Mucosa of descending colon (tissue), 3 donors: ENCODE data around the gene LENG9. TPM values are rescaled to one million over a fixed set of nuclear protein-coding genes. Genes with fewer than 3 reads are reported as not detected.

Experiments used
- ATAC-seq: fragments of 200-7000 bp; cut with Tn5 transposase; one replicate; pipeline ENCODE4 v1.9.1; 2020; ENCODE audit warnings: mild to moderate bottlenecking, moderate library complexity
- DNase-seq, 3 donors: peaks; one replicate each; pipeline ENCODE4 v3.0.0-alpha.2; 2020
- H3K36me3 ChIP-seq: fragments of 200-600 bp; one replicate; pipeline ENCODE4 v1.8.0; 2021; ENCODE audit warnings: low read depth, mild to moderate bottlenecking
- H3K4me1 ChIP-seq: fragments of 200-600 bp; one replicate; pipeline ENCODE4 v1.8.0; 2021; ENCODE audit warnings: low read depth, mild to moderate bottlenecking
- H3K4me3 ChIP-seq: fragments of 200-600 bp; one replicate; pipeline ENCODE4 v1.8.0; 2021; ENCODE audit warnings: mild to moderate bottlenecking
- H3K9me3 ChIP-seq: fragments of 200-600 bp; one replicate; pipeline ENCODE4 v1.8.0; 2021; ENCODE audit warnings: mild to moderate bottlenecking
- intact Hi-C, 2 donors: fragments of 100-400 bp; cut with DNase I in 1 of 2; cut with micrococcal nuclease in 1 of 2; formaldehyde crosslinking; loops; one replicate each; pipeline versions ENCODE4 v1.11.0 to v1.11.1; 2022; cut with DNase I, micrococcal nuclease
- total RNA-seq, 3 donors: library from RNA; stranded (reverse); fragmentation: NEBNext Ultra II Directional in 2 of 3; extraction: Animal tissue kit (Norgen Biotek cat#: 25700) in 2 of 3; gene quantifications; one replicate each; pipeline versions ENCODE4 v1.2.1 to v1.2.4, GENCODE V29; 2021 to 2023
- TF ChIP-seq, protein P1 (sequence below): fragments of 200-600 bp; IDR thresholded peaks from one replicate; pipeline ENCODE4 v1.8.0; 2022; ENCODE audit warnings: antibody characterized with exemption, mild to moderate bottlenecking
- donor health status: DM: no; HTN: no; CAD: no; lungs with moderate emphysema.
- donor health status: DM: no; HTN: no; CAD: no.
- donor health status: DM: no; HTN: yes; CAD: no.

The LENG9 gene
- total RNA-seq, 3 donors from 2014 or later: 9.2 to 21.6 (median 20.9) TPM

DNA sequence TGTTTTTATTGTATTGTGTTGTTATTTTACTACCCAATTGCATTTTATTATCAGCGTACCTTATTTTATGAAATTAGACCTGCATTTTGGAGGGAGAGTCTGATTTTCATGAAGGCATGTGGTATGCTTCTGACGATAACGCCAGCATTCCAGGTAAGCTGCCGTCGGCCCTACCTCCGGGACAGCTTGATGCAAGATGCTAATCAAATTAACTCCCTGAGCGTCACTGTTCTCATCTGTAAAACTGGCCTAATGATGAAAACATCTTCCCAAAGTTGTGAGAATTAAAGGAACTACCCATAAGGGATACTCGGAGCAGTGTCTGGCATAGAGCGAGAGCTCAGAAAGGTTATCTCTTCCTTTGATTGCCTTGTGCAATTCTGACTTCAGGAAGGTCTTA, 26.2 kb upstream of the LENG9 start:
- Histone ChIP-seq H3K4me1 (no peaks in the 10 kb centered on the region), H3K9me3 (no peaks in the 10 kb centered on the region), H3K4me3 (no peak overlapping the region), H3K36me3 (no peaks in the 10 kb centered on the region)
- no peak for ATAC-seq
- intact Hi-C loops: no loop called here
- TF ChIP-seq, protein P1, sequence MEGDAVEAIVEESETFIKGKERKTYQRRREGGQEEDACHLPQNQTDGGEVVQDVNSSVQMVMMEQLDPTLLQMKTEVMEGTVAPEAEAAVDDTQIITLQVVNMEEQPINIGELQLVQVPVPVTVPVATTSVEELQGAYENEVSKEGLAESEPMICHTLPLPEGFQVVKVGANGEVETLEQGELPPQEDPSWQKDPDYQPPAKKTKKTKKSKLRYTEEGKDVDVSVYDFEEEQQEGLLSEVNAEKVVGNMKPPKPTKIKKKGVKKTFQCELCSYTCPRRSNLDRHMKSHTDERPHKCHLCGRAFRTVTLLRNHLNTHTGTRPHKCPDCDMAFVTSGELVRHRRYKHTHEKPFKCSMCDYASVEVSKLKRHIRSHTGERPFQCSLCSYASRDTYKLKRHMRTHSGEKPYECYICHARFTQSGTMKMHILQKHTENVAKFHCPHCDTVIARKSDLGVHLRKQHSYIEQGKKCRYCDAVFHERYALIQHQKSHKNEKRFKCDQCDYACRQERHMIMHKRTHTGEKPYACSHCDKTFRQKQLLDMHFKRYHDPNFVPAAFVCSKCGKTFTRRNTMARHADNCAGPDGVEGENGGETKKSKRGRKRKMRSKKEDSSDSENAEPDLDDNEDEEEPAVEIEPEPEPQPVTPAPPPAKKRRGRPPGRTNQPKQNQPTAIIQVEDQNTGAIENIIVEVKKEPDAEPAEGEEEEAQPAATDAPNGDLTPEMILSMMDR: no peak
- DNase-seq: no peak

DNA sequence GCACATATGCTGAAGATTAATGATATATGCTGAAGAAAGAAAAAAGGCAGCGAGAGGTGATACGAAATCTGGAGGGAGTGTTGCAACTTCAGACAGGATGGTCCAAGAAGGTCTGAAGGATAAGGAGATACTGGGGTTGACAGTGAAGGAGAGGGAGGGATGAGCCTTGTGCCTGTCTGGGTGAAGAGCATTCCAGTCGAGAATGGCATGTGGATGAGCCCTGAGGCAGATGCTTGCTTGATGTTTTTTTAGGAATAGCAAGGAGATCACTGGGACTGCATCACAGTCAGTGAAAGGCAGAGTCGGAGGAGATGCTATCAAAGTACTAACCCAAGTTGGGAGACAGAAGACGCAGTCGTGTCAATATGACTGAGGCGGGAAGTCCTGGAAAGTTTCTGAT, 25.8 kb upstream of the LENG9 start:
- Histone ChIP-seq H3K4me1 (no peaks in the 10 kb centered on the region), H3K9me3 (no peaks in the 10 kb centered on the region), H3K4me3 (no peak overlapping the region), H3K36me3 (no peaks in the 10 kb centered on the region)
- TF ChIP-seq, protein P1: no peak
- intact Hi-C loops: no loop called here
- no peak for DNase-seq
- ATAC-seq: no peak

DNA sequence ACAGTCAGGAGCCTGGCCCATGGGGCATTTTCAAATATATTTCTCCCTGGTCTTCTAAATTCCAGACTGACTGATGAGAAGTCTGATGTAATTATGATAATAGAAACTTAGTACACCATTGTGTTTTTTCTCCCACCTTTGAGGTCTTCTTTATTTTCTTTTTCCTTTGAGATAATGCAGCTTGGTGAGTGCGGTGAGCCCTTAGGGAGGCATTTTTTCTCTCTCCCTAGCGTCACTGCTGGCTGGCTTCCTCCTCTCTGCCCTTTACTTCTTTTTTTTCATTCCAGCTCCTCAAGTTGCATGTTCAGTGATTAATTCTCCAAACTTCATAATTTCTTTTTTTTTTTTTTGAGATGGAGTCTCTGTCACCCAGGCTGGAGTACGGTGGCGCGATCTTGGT, 22.3 kb upstream of the LENG9 start:
- TF ChIP-seq, protein P1: no peak
- H3K4me3 ChIP-seq: no peak overlapping the region
- no peak for ATAC-seq
- DNase-seq: no peak
- intact Hi-C loops: no loop called here
- H3K36me3 ChIP-seq: no peaks in the 10 kb centered on the region
- peaks cover 5% of the 10 kb centered on the region for H3K4me1 ChIP-seq
- no peaks in the 10 kb centered on the region for H3K9me3 ChIP-seq

DNA sequence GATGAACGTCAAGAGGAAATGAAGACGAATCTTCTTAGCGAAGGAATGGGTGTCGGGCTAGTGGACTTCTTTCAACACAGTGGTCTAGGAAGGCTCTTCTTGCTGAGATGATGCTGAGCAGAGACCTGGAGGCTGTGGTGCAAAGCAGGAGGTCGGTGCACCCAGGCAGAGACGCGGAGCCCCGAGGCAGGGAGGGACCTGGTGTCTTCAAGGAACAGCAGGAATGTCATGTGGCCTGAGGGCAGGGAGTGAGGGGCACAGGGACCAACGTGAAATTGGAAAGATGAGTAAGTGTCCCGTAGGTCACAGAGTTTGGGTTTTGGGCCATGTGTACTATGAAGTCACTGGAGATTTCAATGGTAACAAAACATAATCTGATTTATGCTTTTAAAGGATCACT, 20.9 kb upstream of the LENG9 start:
- TF ChIP-seq, protein P1: no peak
- intact Hi-C loops: no loop called here
- no peak for DNase-seq
- H3K36me3 ChIP-seq: no peaks in the 10 kb centered on the region
- no peaks in the 10 kb centered on the region for H3K9me3 ChIP-seq
- peaks cover 5% of the 10 kb centered on the region for H3K4me1 ChIP-seq
- no peak overlapping the region for H3K4me3 ChIP-seq
- ATAC-seq: no peak

DNA sequence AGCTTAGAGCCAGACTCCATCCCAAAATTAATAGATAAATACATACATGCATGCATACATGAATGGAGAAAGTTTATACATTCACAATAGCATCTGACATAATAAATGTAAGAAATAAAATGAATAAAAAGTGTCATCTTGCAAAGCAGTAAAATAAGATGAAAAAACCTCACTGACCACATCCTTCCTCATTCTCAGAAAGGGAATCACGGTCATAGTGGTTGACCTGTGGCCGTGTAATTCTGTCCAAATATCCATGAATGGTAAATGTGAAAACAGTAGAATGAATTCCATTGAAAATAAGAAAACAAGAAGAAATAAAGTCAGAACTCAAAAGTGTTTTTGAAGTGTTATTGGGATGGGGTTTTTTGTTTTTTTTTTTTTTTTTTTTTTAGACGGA, 19.3 kb upstream of the LENG9 start:
- no peak overlapping the region for H3K4me3 ChIP-seq
- no peaks in the 10 kb centered on the region for H3K9me3 ChIP-seq
- peaks cover 5% of the 10 kb centered on the region for H3K4me1 ChIP-seq
- ATAC-seq (no peak), DNase-seq (no peak)
- H3K36me3 ChIP-seq: no peaks in the 10 kb centered on the region
- intact Hi-C loops: no loop called here
- TF ChIP-seq, protein P1: no peak

DNA sequence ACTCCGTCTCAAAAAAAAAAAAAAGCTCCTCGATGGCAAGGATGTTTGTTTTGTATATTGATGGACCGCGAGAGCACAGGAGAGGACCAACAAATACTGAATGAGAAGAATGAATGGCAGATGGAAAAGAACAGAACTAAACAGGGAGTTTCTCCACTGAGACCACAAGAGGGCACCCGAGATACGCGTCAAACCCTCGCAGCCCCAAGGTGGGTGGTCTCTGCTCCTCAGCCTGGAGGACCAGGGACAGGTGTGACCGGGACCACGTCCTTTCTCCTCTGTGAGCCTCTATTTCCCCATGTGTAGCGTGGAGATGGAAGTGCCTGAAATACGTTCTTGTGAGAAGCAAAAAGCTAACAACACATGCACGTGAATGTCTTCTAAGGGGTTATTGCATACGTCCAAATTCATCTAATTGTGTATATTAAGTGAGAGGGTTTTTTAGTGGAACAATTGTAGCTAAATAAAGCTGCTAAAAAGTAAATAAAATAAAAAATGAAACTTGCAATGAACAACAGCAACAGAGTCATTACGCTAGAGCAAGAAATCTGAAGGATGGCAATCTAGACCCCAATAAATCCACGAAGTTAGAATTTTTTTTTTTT, 17.9 kb upstream of the LENG9 start:
- TF ChIP-seq, protein P1: peak; percentile 47
- peaks cover 8% of the 10 kb centered on the region for H3K4me1 ChIP-seq
- H3K4me3 ChIP-seq: no peak overlapping the region
- peak; percentile 63 for ATAC-seq
- no peaks in the 10 kb centered on the region for H3K36me3 ChIP-seq
- DNase-seq: no peak
- no peaks in the 10 kb centered on the region for H3K9me3 ChIP-seq
- intact Hi-C loops: no loop called here
